Brain microvascular endothelial cell (primary cell): ENCODE measurements around the gene XRCC5.

Experiments used
- DNase-seq: peaks from one replicate; pipeline ENCODE4 v3.0.0-alpha.2; 2020
- H3K27ac ChIP-seq: fragments of 250-450 bp; sonication (Bioruptor Pico); 2 replicates; pipeline ENCODE4 v1.5.1; 2020; ENCODE audit warnings: mild to moderate bottlenecking, moderate library complexity
- H3K27me3 ChIP-seq: fragments of 250-450 bp; sonication (Bioruptor Pico); replicated peaks from 2 replicates; pipeline ENCODE4 v1.5.1; 2020; ENCODE audit warnings: mild to moderate bottlenecking
- H3K36me3 ChIP-seq: fragments of 250-450 bp; sonication (Bioruptor Pico); replicated peaks from 2 replicates; pipeline ENCODE4 v1.5.1; 2020; ENCODE audit warnings: mild to moderate bottlenecking
- H3K4me3 ChIP-seq: 2 replicates; pipeline ENCODE4 v1.5.1; 2011; ENCODE audit warnings: low read depth, mild to moderate bottlenecking, control low read depth, low read length, moderate library complexity
- CTCF ChIP-seq: IDR thresholded peaks from 2 replicates; pipeline ENCODE4 v1.5.1; 2011; ENCODE audit warnings: low read depth, mild to moderate bottlenecking, moderate library complexity, low read length, control low read depth, inconsistent platforms; ENCODE audit errors: missing control alignments
- in situ Hi-C: cut with HindIII; loops from 2 replicates; pipeline ENCODE4 v1.10.0; 2017; ENCODE audit warnings: low sequenced_read_pairs, low pct_ligation_motif_present

Gene XRCC5

GRCh38 chr2:216164087-216164486 lies 54.9 kb downstream of the XRCC5 start:
- in situ Hi-C loops, result no loop called here
- no peak overlapping the region for H3K27ac ChIP-seq

GRCh38 chr2:216164576-216164975 lies 55.4 kb downstream of the XRCC5 start:
- in situ Hi-C loops, result no loop called here
- Histone ChIP-seq H3K36me3 (peaks cover 58% of the 10 kb centered on the region), H3K27ac (no peak overlapping the region), H3K27me3 (no peaks in the 10 kb centered on the region), H3K4me3 (no peak overlapping the region)
- no peak for DNase-seq
- TF ChIP-seq CTCF, result no peak

More at GRCh38 chr2:216164087-216164486, 54.9 kb downstream of the XRCC5 start:
- H3K4me3 ChIP-seq, result no peak overlapping the region
- DNase-seq, result no peak
- TF ChIP-seq CTCF, result no peak
- no peaks in the 10 kb centered on the region for H3K27me3 ChIP-seq
- H3K36me3 ChIP-seq, result peaks cover 57% of the 10 kb centered on the region

- no peaks in the 10 kb centered on the region for H3K27me3 ChIP-seq
- H3K27ac ChIP-seq, result no peak overlapping the region
- no peak for DNase-seq
- no peak overlapping the region for H3K4me3 ChIP-seq
- TF ChIP-seq CTCF, result no peak
- in situ Hi-C loops, result no loop called here
- H3K36me3 ChIP-seq, result peaks cover 51% of the 10 kb centered on the region
Measured at GRCh38 chr2:216165711-216166110, 56.6 kb downstream of the XRCC5 start.

GRCh38 chr2:216169087-216169486 lies 59.9 kb downstream of the XRCC5 start:
- no peak overlapping the region for H3K27ac ChIP-seq
- DNase-seq, result no peak
- in situ Hi-C loops, result no loop called here
- H3K27me3 ChIP-seq, result no peaks in the 10 kb centered on the region
- H3K4me3 ChIP-seq, result no peak overlapping the region
- peaks cover 29% of the 10 kb centered on the region for H3K36me3 ChIP-seq
- no peak for TF ChIP-seq CTCF

- Histone ChIP-seq H3K36me3 (peaks cover 26% of the 10 kb centered on the region), H3K27ac (no peak overlapping the region), H3K4me3 (no peak overlapping the region), H3K27me3 (no peaks in the 10 kb centered on the region)
- in situ Hi-C loops, result no loop called here
- no peak for TF ChIP-seq CTCF
- no peak for DNase-seq
Measured at GRCh38 chr2:216170076-216170763, 61.1 kb downstream of the XRCC5 start.

GRCh38 chr2:216171011-216171410 lies 61.9 kb downstream of the XRCC5 start:
- DNase-seq, result no peak
- no peaks in the 10 kb centered on the region for H3K27me3 ChIP-seq
- no peak for TF ChIP-seq CTCF
- peaks cover 30% of the 10 kb centered on the region for H3K36me3 ChIP-seq
- H3K27ac ChIP-seq, result no peak overlapping the region
- in situ Hi-C loops, result no loop called here
- H3K4me3 ChIP-seq, result no peak overlapping the region
